DOHH2 (cell line): ENCODE results near the gene SRM.

Source experiments
- EZH2phosphoT487 ChIP-seq: fragments of 200-600 bp; sonication (generic); IDR thresholded peaks from 2 replicates; pipeline ENCODE4 v1.6.1; 2017; ENCODE audit warnings: borderline replicate concordance, mild to moderate bottlenecking, antibody characterized with exemption, low read length, moderate library complexity, mixed read lengths
- TF ChIP-seq, protein P1 (sequence below): fragments of 200-600 bp; sonication (generic); IDR thresholded peaks from one replicate; pipeline ENCODE4 v1.5.1; 2014; ENCODE audit warnings: antibody characterized with exemption, mild to moderate bottlenecking, low read depth, low read length; ENCODE audit not compliant: poor library complexity, severe bottlenecking

- TF ChIP-seq, protein P1, sequence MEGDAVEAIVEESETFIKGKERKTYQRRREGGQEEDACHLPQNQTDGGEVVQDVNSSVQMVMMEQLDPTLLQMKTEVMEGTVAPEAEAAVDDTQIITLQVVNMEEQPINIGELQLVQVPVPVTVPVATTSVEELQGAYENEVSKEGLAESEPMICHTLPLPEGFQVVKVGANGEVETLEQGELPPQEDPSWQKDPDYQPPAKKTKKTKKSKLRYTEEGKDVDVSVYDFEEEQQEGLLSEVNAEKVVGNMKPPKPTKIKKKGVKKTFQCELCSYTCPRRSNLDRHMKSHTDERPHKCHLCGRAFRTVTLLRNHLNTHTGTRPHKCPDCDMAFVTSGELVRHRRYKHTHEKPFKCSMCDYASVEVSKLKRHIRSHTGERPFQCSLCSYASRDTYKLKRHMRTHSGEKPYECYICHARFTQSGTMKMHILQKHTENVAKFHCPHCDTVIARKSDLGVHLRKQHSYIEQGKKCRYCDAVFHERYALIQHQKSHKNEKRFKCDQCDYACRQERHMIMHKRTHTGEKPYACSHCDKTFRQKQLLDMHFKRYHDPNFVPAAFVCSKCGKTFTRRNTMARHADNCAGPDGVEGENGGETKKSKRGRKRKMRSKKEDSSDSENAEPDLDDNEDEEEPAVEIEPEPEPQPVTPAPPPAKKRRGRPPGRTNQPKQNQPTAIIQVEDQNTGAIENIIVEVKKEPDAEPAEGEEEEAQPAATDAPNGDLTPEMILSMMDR: no peak
- TF ChIP-seq EZH2phosphoT487: no peak
Measured at GRCh38 chr1:11078631-11079030, 18.8 kb upstream of the SRM start.
